Keratinocyte (primary cell): ENCODE data around the gene FCER2. TPM values are rescaled to one million over a fixed set of nuclear protein-coding genes. Genes with fewer than 3 reads are reported as not detected.
"Not testable (repeated sequence)": the region's sequence is repeated elsewhere in the genome, so short reads cannot be mapped to it uniquely, and the experiment has no call there.

Source experiments
- DNase-seq: peaks from one replicate; pipeline ENCODE4 v3.0.0-alpha.2; 2011; ENCODE audit warnings: low read depth, missing footprints, low spot score
- FAIRE-seq: peaks from 2 replicates; lab custom pipeline; 2011; peaks lifted over from hg19 to GRCh38; lab: Jason Lieb, UNC
- H2AFZ ChIP-seq: 2 replicates; pipeline ENCODE4 v1.6.0; 2012; ENCODE audit warnings: low read length, control low read depth, inconsistent platforms; ENCODE audit not compliant: control insufficient read depth
- H3K27ac ChIP-seq: 2 replicates; pipeline ENCODE4 v1.5.1; 2011; ENCODE audit warnings: low read length; ENCODE audit not compliant: control insufficient read depth, insufficient read depth
- H3K27me3 ChIP-seq: 3 replicates; pipeline ENCODE4 v1.6.0; 2011; ENCODE audit warnings: low read length; ENCODE audit not compliant: control insufficient read depth, insufficient read depth; ENCODE audit errors: extremely low read depth
- H3K36me3 ChIP-seq, 2 experiments: 2 replicates in 1 of 2; 3 replicates in 1 of 2; pipeline ENCODE4 v1.5.1; 2011; ENCODE audit warnings: low read length in 2 of 2, mild to moderate bottlenecking in 1 of 2; ENCODE audit not compliant: control insufficient read depth in 2 of 2, insufficient read depth in 2 of 2; ENCODE audit errors: extremely low read depth in 1 of 2
- H3K4me1 ChIP-seq: 3 replicates; pipeline ENCODE4 v1.5.1; 2011; ENCODE audit warnings: low read length; ENCODE audit not compliant: control insufficient read depth, insufficient read depth; ENCODE audit errors: extremely low read depth
- H3K4me2 ChIP-seq: 3 replicates; pipeline ENCODE4 v1.6.0; 2011; ENCODE audit warnings: low read depth, low read length; ENCODE audit not compliant: control insufficient read depth, insufficient read depth; ENCODE audit errors: extremely low read depth
- H3K4me3 ChIP-seq, 3 experiments: fragments of 200-600 bp in 1 of 3; sonication (generic) in 1 of 3; 2 replicates in 2 of 3; 3 replicates in 1 of 3; pipeline ENCODE4 v1.5.1; 2011 to 2016; ENCODE audit warnings: low read length in 3 of 3, mild to moderate bottlenecking in 3 of 3, control low read depth in 2 of 3, inconsistent platforms in 1 of 3, low read depth in 1 of 3, mixed read lengths in 1 of 3, mixed run types in 1 of 3, moderate library complexity in 1 of 3; ENCODE audit not compliant: control insufficient read depth in 2 of 3, insufficient read depth in 2 of 3; ENCODE audit errors: extremely low read depth in 1 of 3
- H3K79me2 ChIP-seq: 2 replicates; pipeline ENCODE4 v1.6.0; 2012; ENCODE audit warnings: low read length; ENCODE audit not compliant: control insufficient read depth, insufficient read depth
- H3K9ac ChIP-seq: 3 replicates; pipeline ENCODE4 v1.6.0; 2011; ENCODE audit warnings: low read length; ENCODE audit not compliant: control insufficient read depth, insufficient read depth; ENCODE audit errors: extremely low read depth
- H3K9me1 ChIP-seq: 3 replicates; pipeline ENCODE4 v1.6.0; 2011; ENCODE audit warnings: low read length; ENCODE audit not compliant: control insufficient read depth, insufficient read depth; ENCODE audit errors: extremely low read depth
- H3K9me3 ChIP-seq: 2 replicates; pipeline ENCODE4 v1.5.1; 2012; ENCODE audit warnings: low read depth, low read length; ENCODE audit not compliant: control insufficient read depth
- H4K20me1 ChIP-seq: 3 replicates; pipeline ENCODE4 v1.6.0; 2011; ENCODE audit warnings: low read length; ENCODE audit not compliant: control insufficient read depth, insufficient read depth; ENCODE audit errors: extremely low read depth
- CTCF ChIP-seq, 3 experiments: IDR thresholded peaks in 1 of 3; conservative IDR thresholded peaks in 1 of 3; optimal IDR thresholded peaks in 1 of 3; 2 replicates in 2 of 3; 3 replicates in 1 of 3; pipeline versions ENCODE3 to v1.5.1; 2011; ENCODE audit warnings: low read length in 3 of 3, mild to moderate bottlenecking in 3 of 3, moderate library complexity in 2 of 3, control low read depth in 1 of 3, inconsistent platforms in 1 of 3; ENCODE audit not compliant: insufficient read depth in 2 of 3; ENCODE audit errors: extremely low read depth in 1 of 3
- dilution Hi-C: fragments of 300-500 bp; cut with MboI; formaldehyde crosslinking; loops from one replicate; pipeline ENCODE4 v1.7.0; 2020; ENCODE audit warnings: low sequenced_read_pairs; ENCODE audit not compliant: extremely low pct_ligation_motif_present
- polyA plus RNA-seq, 5 experiments: library from polyadenylated mRNA; depleted of rRNA in 3 of 5; stranded (reverse) in 3 of 5; stranded (forward) in 1 of 5; unstranded in 1 of 5; fragments of >200 nt; gene quantifications; 1 replicate in 1 of 5; 2 replicates in 3 of 5; 3 replicates in 1 of 5; pipeline versions ENCODE4 v1.2.1 to v1.2.3, GENCODE V29; 2011 to 2012; ENCODE audit warnings: missing spikeins in 2 of 5, low read depth in 1 of 5, low replicate concordance in 1 of 5

Gene FCER2
- polyA plus RNA-seq, 1 donor (not counting 4 experiments of a cell fraction or from before 2014, with no cell fraction given), result not detected

GRCh38 chr19:7746903-7747884 is 45.3 kb upstream of the FCER2 start, which contains the start of gene CD209:
CD209 (minus strand) TSS chr19:7747534; CDS start chr19:7747511, 23 bp downstream.
- Histone ChIP-seq H3K27me3 (no peaks in the 10 kb centered on the region), H3K9me3 (no peaks in the 10 kb centered on the region), H3K9me1 (no peaks in the 10 kb centered on the region), H3K36me3 (no peaks in the 10 kb centered on the region), H3K79me2 (no peaks in the 10 kb centered on the region), H3K4me2 (no peak within 1 kb of the TSS), H3K4me1 (no peaks in the 10 kb centered on the region), H2AFZ (no peak within 1 kb of the TSS), H3K4me3 (no peak within 1 kb of the TSS), H4K20me1 (no peaks in the 10 kb centered on the region), H3K9ac (no peak within 1 kb of the TSS), H3K27ac (no peak within 1 kb of the TSS)
- FAIRE-seq, result no peak
- no peak for TF ChIP-seq CTCF (optimal IDR thresholded peaks at IDR 0.05 in 1 of 3, IDR thresholded peaks at IDR 0.05 in 1 of 3, conservative IDR thresholded peaks at IDR 0.05 in 1 of 3; ENCODE audit: extremely low read depth in 1 of 3, insufficient read depth in 2 of 3, low read length in 3 of 3)
- DNase-seq, result no peak
- dilution Hi-C loops, result no loop called here

GRCh38 chr19:7746306-7746705 is 44.4 kb upstream of the FCER2 start:
- H3K4me1 ChIP-seq, H2AFZ ChIP-seq, H3K9ac ChIP-seq, H3K79me2 ChIP-seq, dilution Hi-C loops, H3K4me3 ChIP-seq, H3K4me2 ChIP-seq, H3K27ac ChIP-seq, H3K9me1 ChIP-seq, FAIRE-seq, DNase-seq, H3K27me3 ChIP-seq, H3K9me3 ChIP-seq, H4K20me1 ChIP-seq, H3K36me3 ChIP-seq: not testable (repeated sequence)
